Body of pancreas (tissue), 4 donors: ENCODE data around the gene PHPT1.

Experiments
- CTCF ChIP-seq, 7 experiments: fragments of 450-650 bp in 4 of 7; fragments of 200-600 bp in 3 of 7; sonication (generic) in 3 of 7; IDR thresholded peaks; one replicate each; pipeline ENCODE4 v1.5.1; 2016 to 2019; ENCODE audit warnings: antibody characterized with exemption in 7 of 7
- POLR2A ChIP-seq, 3 donors: fragments of 450-650 bp; IDR thresholded peaks; one replicate each; pipeline ENCODE4 v1.6.1; 2016; ENCODE audit warnings: antibody characterized with exemption in 3 of 3, mild to moderate bottlenecking in 2 of 3

- TF ChIP-seq CTCF (IDR thresholded peaks at IDR 0.05): no peak
- TF ChIP-seq POLR2A (IDR thresholded peaks at IDR 0.05): no peak
Observed at GRCh38 chr9:136881691-136882108, 32.5 kb downstream of the PHPT1 start.
